ENCODE measurements around the gene SLC25A17.

DNA sequence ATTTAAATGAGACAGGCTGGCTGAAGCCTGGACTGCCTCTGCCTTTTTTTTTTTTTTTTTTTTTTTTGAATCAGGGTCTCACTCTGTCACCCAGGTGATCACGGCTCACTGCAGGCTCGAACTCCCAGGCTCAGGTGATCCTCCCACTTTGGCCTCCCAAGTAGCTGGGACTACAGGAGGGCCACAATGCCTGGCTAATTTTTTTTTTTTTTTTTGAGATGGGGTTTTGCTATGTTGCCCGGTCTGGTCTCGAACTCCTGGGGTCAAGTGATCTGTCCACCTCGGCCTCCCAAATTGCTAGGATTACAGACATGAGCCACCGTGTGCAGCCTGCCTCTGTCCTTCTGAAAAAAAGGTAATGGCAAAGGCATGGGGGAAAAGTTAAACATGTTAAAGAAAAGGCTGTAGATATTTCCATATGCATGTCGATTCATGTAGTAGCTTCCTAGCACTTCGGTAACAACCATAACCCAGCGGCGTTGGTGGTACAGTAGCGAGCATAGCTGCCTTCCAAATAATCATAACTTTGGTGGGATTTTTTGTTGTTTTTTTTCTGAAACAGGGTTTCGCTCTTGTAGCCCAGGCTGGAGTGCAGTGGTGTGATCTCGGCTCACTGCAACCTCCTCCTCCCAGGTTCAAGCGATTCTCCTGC is 91.1 kb downstream of the SLC25A17 start:
- TF ChIP-seq, protein P1, sequence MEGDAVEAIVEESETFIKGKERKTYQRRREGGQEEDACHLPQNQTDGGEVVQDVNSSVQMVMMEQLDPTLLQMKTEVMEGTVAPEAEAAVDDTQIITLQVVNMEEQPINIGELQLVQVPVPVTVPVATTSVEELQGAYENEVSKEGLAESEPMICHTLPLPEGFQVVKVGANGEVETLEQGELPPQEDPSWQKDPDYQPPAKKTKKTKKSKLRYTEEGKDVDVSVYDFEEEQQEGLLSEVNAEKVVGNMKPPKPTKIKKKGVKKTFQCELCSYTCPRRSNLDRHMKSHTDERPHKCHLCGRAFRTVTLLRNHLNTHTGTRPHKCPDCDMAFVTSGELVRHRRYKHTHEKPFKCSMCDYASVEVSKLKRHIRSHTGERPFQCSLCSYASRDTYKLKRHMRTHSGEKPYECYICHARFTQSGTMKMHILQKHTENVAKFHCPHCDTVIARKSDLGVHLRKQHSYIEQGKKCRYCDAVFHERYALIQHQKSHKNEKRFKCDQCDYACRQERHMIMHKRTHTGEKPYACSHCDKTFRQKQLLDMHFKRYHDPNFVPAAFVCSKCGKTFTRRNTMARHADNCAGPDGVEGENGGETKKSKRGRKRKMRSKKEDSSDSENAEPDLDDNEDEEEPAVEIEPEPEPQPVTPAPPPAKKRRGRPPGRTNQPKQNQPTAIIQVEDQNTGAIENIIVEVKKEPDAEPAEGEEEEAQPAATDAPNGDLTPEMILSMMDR (conservative IDR thresholded peaks at IDR 0.05; ENCODE audit: low read depth, low read length), result no peak
- TF ChIP-seq EZH2 (IDR thresholded peaks at IDR 0.05; ENCODE audit: borderline replicate concordance, low read depth, low read length, poor library complexity, severe bottlenecking), result no peak
